HEK293 (cell line): ENCODE data around the gene BTC.
A peak's percentile ranks its signal among the peaks of the same experiment; 100 is the strongest.

Source experiments
- CTCF ChIA-PET: fragments of 350-600 bp; formaldehyde crosslinking; extraction: SDS; loops from one replicate; lab custom pipeline; 2021; ENCODE audit warnings: antibody characterized with exemption; lab: Yijun Ruan, JAX
- POLR2A ChIA-PET: fragments of 300-600 bp; formaldehyde crosslinking; extraction: SDS; loops from one replicate; lab custom pipeline; 2020; ENCODE audit warnings: antibody characterized with exemption, inconsistent platforms; lab: Yijun Ruan, JAX
- H3K27ac ChIP-seq: fragments of 200-500 bp; sonication (Bioruptor generic); 2 replicates; pipeline ENCODE4 v1.5.1; 2014; ENCODE audit warnings: low read depth, low read length, control low read depth, inconsistent platforms; ENCODE audit errors: extremely low read depth
- H3K36me3 ChIP-seq, 2 experiments: fragments of 200-500 bp in 1 of 2; sonication (Bioruptor generic) in 1 of 2; 1 replicate in 1 of 2; 2 replicates in 1 of 2; pipeline ENCODE4 v1.5.1; 2014 to 2017; ENCODE audit warnings: inconsistent platforms in 2 of 2, low read length in 2 of 2; ENCODE audit not compliant: control insufficient read depth in 2 of 2, insufficient read depth in 1 of 2
- H3K4me1 ChIP-seq: fragments of 200-500 bp; sonication (Bioruptor generic); 2 replicates; pipeline ENCODE4 v1.5.1; 2014; ENCODE audit warnings: mild to moderate bottlenecking, low read length, inconsistent platforms; ENCODE audit not compliant: control insufficient read depth, insufficient read depth
- H3K4me3 ChIP-seq: 2 replicates; pipeline ENCODE4 v1.5.1; 2011; ENCODE audit warnings: low read depth, mild to moderate bottlenecking, control low read depth, low read length, moderate library complexity
- H3K9me3 ChIP-seq: fragments of 200-500 bp; sonication (Bioruptor generic); 2 replicates; pipeline ENCODE4 v1.5.1; 2014; ENCODE audit warnings: low read depth, low read length, inconsistent platforms; ENCODE audit not compliant: control insufficient read depth, insufficient read depth
- BCL6B ChIP-seq: fragments of 450-650 bp; formaldehyde crosslinking; IDR thresholded peaks from 2 replicates; pipeline ENCODE4 v1.5.1; 2017; ENCODE audit warnings: missing biosample characterization, missing genetic modification characterization
- FEZF1 ChIP-seq: fragments of 450-650 bp; formaldehyde crosslinking; IDR thresholded peaks from 2 replicates; pipeline ENCODE4 v1.5.1; 2016; ENCODE audit warnings: missing biosample characterization, missing genetic modification characterization
- GLI2 ChIP-seq: fragments of 450-650 bp; formaldehyde crosslinking; IDR thresholded peaks from 2 replicates; pipeline ENCODE4; 2017; ENCODE audit warnings: missing biosample characterization, missing genetic modification characterization, low read depth, borderline replicate concordance
- HOXA7 ChIP-seq: sonication (generic); formaldehyde crosslinking; IDR thresholded peaks from 2 replicates; pipeline ENCODE4 v1.8.1; 2022; ENCODE audit warnings: missing genetic modification reagents, borderline replicate concordance
- KLF1 ChIP-seq: fragments of 450-650 bp; formaldehyde crosslinking; IDR thresholded peaks from 2 replicates; pipeline ENCODE4 v1.5.1; 2016; ENCODE audit warnings: missing biosample characterization, missing genetic modification characterization
- KLF7 ChIP-seq: fragments of 450-650 bp; formaldehyde crosslinking; IDR thresholded peaks from 2 replicates; pipeline ENCODE4 v1.5.1; 2016; ENCODE audit warnings: missing biosample characterization, missing genetic modification characterization, borderline replicate concordance
- KLF8 ChIP-seq: fragments of 450-650 bp; formaldehyde crosslinking; IDR thresholded peaks from 2 replicates; pipeline ENCODE4 v1.5.1; 2016; ENCODE audit warnings: missing biosample characterization, missing genetic modification characterization
- MZF1 ChIP-seq: fragments of 450-650 bp; formaldehyde crosslinking; IDR thresholded peaks from 2 replicates; pipeline ENCODE4 v1.5.1; 2017; ENCODE audit warnings: missing biosample characterization, missing genetic modification characterization, borderline replicate concordance
- PATZ1 ChIP-seq: fragments of 450-650 bp; formaldehyde crosslinking; IDR thresholded peaks from 2 replicates; pipeline ENCODE4 v1.5.1; 2016; ENCODE audit warnings: missing biosample characterization, missing genetic modification characterization
- PRDM4 ChIP-seq: fragments of 450-650 bp; formaldehyde crosslinking; IDR thresholded peaks from 2 replicates; pipeline ENCODE4 v1.5.1; 2017; ENCODE audit warnings: missing biosample characterization, missing genetic modification characterization
- PRDM6 ChIP-seq: fragments of 450-650 bp; formaldehyde crosslinking; IDR thresholded peaks from 2 replicates; pipeline ENCODE4 v1.5.1; 2017; ENCODE audit warnings: missing biosample characterization, missing genetic modification characterization
- YY1 ChIP-seq: fragments of 450-650 bp; formaldehyde crosslinking; IDR thresholded peaks from 2 replicates; pipeline ENCODE4 v1.5.1; 2018; ENCODE audit warnings: missing biosample characterization, missing genetic modification characterization
- ZBTB10 ChIP-seq: fragments of 450-650 bp; formaldehyde crosslinking; IDR thresholded peaks from 2 replicates; pipeline ENCODE4 v1.5.1; 2016; ENCODE audit warnings: missing biosample characterization, missing genetic modification characterization
- ZFP69B ChIP-seq: fragments of 450-650 bp; formaldehyde crosslinking; IDR thresholded peaks from 2 replicates; pipeline ENCODE4 v1.5.1; 2016; ENCODE audit warnings: missing biosample characterization, missing genetic modification characterization
- ZNF132 ChIP-seq: fragments of 450-650 bp; formaldehyde crosslinking; IDR thresholded peaks from 2 replicates; pipeline ENCODE4 v1.5.1; 2017; ENCODE audit warnings: missing biosample characterization, missing genetic modification characterization, borderline replicate concordance
- ZNF146 ChIP-seq: fragments of 450-650 bp; formaldehyde crosslinking; IDR thresholded peaks from 2 replicates; pipeline ENCODE4 v1.5.1; 2016; ENCODE audit warnings: missing biosample characterization, missing genetic modification characterization
- ZNF302 ChIP-seq: fragments of 450-650 bp; formaldehyde crosslinking; IDR thresholded peaks from 2 replicates; pipeline ENCODE4 v1.5.1; 2016; ENCODE audit warnings: missing biosample characterization, missing genetic modification characterization, low read depth
- ZNF398 ChIP-seq: fragments of 450-650 bp; formaldehyde crosslinking; IDR thresholded peaks from 2 replicates; pipeline ENCODE4 v1.5.1; 2017; ENCODE audit warnings: missing biosample characterization, missing genetic modification characterization
- ZNF488 ChIP-seq: fragments of 450-650 bp; formaldehyde crosslinking; IDR thresholded peaks from 2 replicates; pipeline ENCODE4 v1.5.1; 2016; ENCODE audit warnings: missing biosample characterization, missing genetic modification characterization
- ZNF623 ChIP-seq: fragments of 450-650 bp; formaldehyde crosslinking; IDR thresholded peaks from 2 replicates; pipeline ENCODE4 v1.5.1; 2016; ENCODE audit warnings: missing biosample characterization, missing genetic modification characterization
- ZNF654 ChIP-seq: fragments of 450-650 bp; formaldehyde crosslinking; IDR thresholded peaks from 2 replicates; pipeline ENCODE4 v1.5.1; 2016; ENCODE audit warnings: low read depth, missing biosample characterization, missing genetic modification characterization
- ZNF76 ChIP-seq: fragments of 450-650 bp; formaldehyde crosslinking; IDR thresholded peaks from 2 replicates; pipeline ENCODE4; 2016; ENCODE audit warnings: low read depth, missing biosample characterization, missing genetic modification characterization, borderline replicate concordance
- ZNF837 ChIP-seq: fragments of 450-650 bp; formaldehyde crosslinking; IDR thresholded peaks from 2 replicates; pipeline ENCODE4 v1.5.1; 2016; ENCODE audit warnings: missing biosample characterization, missing genetic modification characterization

BTC gene

GRCh38 chr4:74794382-74795010 lies at the start of gene BTC:
TSS of gene BTC (minus strand) at chr4:74794523. CDS start at chr4:74794325, 198 bp downstream.
- no peak within 1 kb of the TSS; the same call in 1 of the 2 replicates for H3K27ac ChIP-seq
- H3K9me3 ChIP-seq: no peaks in the 10 kb centered on the region
- H3K36me3 ChIP-seq: no peaks in the 10 kb centered on the region
- H3K4me3 ChIP-seq: peak within 1 kb of the TSS; percentile 41
- POLR2A ChIA-PET: no interaction called here
- H3K4me1 ChIP-seq: no peaks in the 10 kb centered on the region
- CTCF ChIA-PET: interaction anchor here (0.6 to 1.5 kb wide), 6 partner anchors 17 to 613 kb away, joined by 3 to 5 read pairs (median 4); no protein-coding TSS in a partner anchor
- TF ChIP-seq BCL6B (no peak), ZNF76 (tag by site-specific recombination) (no peak), PRDM6 (tag by site-specific recombination) (no peak), ZNF146 (tag by site-specific recombination) (no peak), YY1 (no peak), ZNF837 (tag by site-specific recombination) (no peak), ZNF654 (no peak), PATZ1 (0 out of 2 replicates have a peak, but pooled peaks have one; percentile 41), KLF8 (tag by site-specific recombination) (no peak), ZBTB10 (tag by site-specific recombination) (no peak), GLI2 (tag by site-specific recombination) (no peak), ZNF398 (tag by site-specific recombination) (peak; percentile 32), FEZF1 (peak; percentile 49), KLF7 (tag by site-specific recombination) (no peak), ZNF302 (tag by site-specific recombination) (no peak), ZNF623 (tag by site-specific recombination) (no peak), KLF1 (tag by site-specific recombination) (0 out of 2 replicates have a peak, but pooled peaks have one; percentile 41), MZF1 (tag by site-specific recombination) (no peak), HOXA7 (CRISPR knock-in tag) (no peak), ZFP69B (tag by site-specific recombination) (no peak), ZNF488 (tag by site-specific recombination) (no peak), ZNF132 (tag by site-specific recombination) (no peak), PRDM4 (tag by site-specific recombination) (peak; percentile 81)
